Measurements from ENCODE around the gene KBTBD4. TPM values are rescaled to one million over a fixed set of nuclear protein-coding genes. Genes with fewer than 3 reads are reported as not detected.

KBTBD4 gene
- polyA plus RNA-seq, 3 donors, result 28.6 to 29.4 (median 29.0) TPM

- no peak for DNase-seq
These were observed 14.7 kb upstream of the KBTBD4 start for GRCh38 chr11:47593492-47593933.

- DNase-seq, result no peak
These were observed 14.2 kb upstream of the KBTBD4 start for GRCh38 chr11:47592970-47593369.

DNA sequence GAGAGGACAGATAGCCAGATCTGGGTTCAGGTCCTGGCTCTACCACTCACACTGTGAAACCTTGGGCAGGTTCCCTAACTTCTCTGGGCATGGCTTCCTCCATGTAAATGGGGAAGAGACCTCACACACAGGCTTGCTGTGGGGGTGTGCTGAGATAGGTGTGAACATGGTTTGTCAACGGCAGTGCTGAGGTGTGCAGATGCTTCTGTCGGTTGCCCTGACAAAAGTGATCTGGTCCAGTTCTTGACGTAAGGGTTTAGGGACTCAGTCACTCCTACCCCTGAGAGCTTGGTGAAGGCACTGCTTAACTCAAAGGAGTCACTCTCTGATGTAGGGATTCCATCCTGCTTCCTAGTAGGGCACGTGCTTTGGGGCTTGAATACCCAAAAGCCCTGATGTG, 13.5 kb upstream of the KBTBD4 start:
- DNase-seq, result no peak

GRCh38 chr11:47591764-47592163, 13.0 kb upstream of the KBTBD4 start:
- DNase-seq, result peak; percentile 50

- DNase-seq, result no peak
These were observed 11.4 kb upstream of the KBTBD4 start for GRCh38 chr11:47589977-47590861.

DNA sequence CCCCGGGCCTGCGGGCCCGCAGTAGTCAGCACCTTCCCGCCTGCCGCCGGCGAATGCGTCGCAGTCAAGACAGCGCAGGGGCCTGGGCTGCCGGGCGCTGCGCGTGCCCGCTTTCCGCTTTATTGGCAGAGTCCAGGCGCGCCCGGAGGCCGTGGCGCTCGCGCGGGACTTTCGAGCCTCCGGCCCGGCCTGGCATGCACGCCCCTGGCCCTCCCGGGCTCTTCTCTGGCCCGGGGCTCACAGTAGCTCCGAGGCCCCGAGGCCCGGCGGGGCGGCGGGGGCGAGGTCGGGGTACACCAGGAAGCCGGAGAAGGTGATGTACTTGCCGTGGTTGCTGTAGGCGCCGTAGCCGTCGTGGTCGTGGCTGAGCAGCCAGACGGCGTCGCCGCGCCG, 10.8 kb upstream of the KBTBD4 start:
- DNase-seq, result no peak

- DNase-seq, result no peak
These were observed 10.3 kb upstream of the KBTBD4 start for GRCh38 chr11:47589118-47589517.

GRCh38 chr11:47587723-47588326, 9.1 kb upstream of the KBTBD4 start:
- DNase-seq, result no peak

GRCh38 chr11:47587039-47587716, 8.4 kb upstream of the KBTBD4 start:
- DNase-seq, result no peak

GRCh38 chr11:47586098-47586855, 7.5 kb upstream of the KBTBD4 start, which contains the start of gene FAM180B:
Gene FAM180B, plus strand, starts transcription at chr11:47586678. Its CDS starts 91 bp downstream, at chr11:47586769.
- DNase-seq, result no peak

GRCh38 chr11:47583844-47584243, 5.1 kb upstream of the KBTBD4 start:
- DNase-seq, result no peak

DNA sequence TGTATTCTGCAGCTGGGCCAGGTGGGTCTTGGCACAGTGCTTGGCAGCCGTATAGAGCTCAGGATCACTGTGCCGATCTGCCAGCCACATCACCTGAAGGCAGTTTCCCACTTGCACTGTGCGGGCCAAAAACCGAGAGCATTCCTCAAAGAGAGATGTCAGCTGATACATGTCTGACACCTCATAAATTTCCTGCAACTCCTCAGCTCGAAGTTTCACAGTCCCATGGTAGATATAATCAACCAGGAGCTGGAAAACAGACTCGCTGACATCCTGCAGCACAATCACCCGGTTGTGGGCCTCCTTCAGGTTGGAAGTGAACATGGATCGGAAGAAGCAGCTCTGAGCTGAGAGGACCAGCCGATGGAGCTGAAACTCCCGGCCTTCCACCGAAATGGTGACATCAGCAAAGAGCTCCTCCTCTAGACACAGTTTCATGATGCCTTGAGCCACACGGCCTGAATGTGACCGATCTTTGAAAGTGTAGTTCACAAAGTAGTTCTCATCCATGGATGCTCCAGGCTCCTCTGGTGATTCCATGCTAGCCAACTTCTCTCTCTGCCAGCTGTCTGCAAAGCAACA, 1.2 kb downstream of the KBTBD4 start:
- no peak for DNase-seq

DNA sequence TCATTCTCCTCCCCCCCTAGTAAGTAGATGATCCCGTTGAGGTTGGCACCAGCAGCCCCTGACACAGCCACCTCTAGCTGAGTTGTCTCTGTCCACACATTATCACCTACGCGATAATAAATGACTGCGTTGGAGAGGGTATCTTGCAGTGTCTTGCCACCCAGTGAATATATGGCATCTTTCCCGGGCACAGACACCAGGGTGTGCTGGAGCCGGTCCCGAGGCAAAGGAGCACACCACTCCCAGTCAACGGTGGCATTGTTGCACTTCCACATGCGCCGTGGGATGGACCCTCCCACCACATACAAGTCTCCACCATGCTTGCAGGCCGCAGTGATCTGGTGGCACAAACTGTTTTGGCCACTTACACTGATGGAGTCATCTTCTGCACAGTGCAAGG, 5.4 kb downstream of the KBTBD4 start:
- DNase-seq, result no peak

GRCh38 chr11:47572715-47573255, 6.0 kb downstream of the KBTBD4 start:
- no peak for DNase-seq

GRCh38 chr11:47571895-47572294, 6.9 kb downstream of the KBTBD4 start:
- DNase-seq, result no peak

DNA sequence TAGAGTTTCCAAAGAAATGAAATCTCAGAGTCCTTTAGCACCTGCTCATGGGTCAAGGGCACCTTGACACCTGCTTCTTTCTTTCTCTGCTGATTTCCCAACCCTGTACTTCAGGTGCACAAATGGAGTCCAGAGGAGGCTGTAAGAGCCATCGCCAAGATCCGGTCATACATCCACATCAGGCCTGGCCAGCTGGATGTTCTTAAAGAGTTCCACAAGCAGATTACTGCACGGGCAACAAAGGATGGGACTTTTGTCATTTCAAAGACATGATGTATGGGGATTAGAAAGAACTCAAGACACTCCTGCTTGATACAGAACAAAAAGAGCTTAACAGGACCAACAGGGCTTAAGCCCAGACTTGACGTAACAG, 7.4 kb downstream of the KBTBD4 start:
- DNase-seq, result no peak

GRCh38 chr11:47570651-47571356, 8.0 kb downstream of the KBTBD4 start:
- DNase-seq, result no peak

DNA sequence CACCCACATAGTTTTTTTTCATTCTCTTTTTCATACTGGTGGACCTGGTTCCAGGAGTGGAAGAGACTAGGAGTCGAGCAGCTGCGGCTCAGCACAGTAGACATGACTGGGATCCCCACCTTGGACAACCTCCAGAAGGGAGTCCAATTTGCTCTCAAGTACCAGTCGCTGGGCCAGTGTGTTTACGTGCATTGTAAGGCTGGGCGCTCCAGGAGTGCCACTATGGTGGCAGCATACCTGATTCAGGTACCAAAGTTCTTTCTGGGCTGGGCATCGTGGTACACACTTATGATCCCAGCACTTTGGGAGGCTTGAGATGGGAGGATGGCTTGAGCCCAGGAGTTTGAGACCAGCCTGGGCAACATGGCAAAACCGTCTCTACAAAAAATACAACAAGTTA, 9.1 kb downstream of the KBTBD4 start:
- no peak for DNase-seq

DNA sequence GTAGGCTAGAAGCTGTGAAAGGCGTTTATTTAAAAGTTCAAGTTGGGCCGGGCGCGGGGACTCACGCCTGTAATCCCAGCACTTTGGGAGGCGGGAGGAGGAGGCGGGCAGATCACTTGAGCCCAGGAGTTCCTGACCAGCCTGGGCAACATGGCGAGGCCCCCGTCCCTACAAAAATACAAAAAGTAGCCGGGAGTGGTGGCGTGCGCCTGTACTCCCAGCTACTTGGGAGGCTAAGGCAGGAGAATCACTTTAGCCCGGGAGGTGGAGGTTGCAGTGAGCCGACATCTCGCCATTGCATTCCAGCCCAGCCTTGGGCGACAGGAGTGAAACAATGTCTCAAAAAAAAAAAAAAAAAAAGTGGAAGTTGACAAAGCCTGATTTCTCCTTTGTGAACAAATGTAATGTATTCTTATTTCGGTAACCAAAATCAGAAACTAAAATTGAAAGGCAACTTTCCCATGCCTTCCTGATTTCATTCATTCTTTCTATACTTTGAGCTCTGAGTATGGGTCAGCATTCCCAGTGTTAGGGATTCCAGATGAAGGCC, 12.5 kb downstream of the KBTBD4 start:
- DNase-seq, result no peak

Data from renal pelvis (tissue), 4 donors.